Panc1 (cell line): ENCODE results near the gene METTL26. TPM values are rescaled to one million over a fixed set of nuclear protein-coding genes. Genes with fewer than 3 reads are reported as not detected.

Source experiments
- ATAC-seq: fragments of 200-7000 bp; cut with Tn5 transposase; 2 replicates; pipeline ENCODE4 v1.9.1; 2020; ENCODE audit warnings: mild to moderate bottlenecking, moderate library complexity
- BruUV-seq: library from RNA; stranded (reverse); fragments of 400-500 nt; replicated peaks from 2 replicates; lab custom pipeline; 2021; lab: Mats Ljungman, UMichigan
- CTCF ChIA-PET: fragments of 300-600 bp; sonication (Branson Sonifier 250); formaldehyde crosslinking; loops from one replicate; lab custom pipeline; 2022; ENCODE audit warnings: antibody characterized with exemption; lab: Charles Lee
- POLR2A ChIA-PET: fragments of 300-600 bp; sonication (Branson Sonifier 250); formaldehyde crosslinking; loops from one replicate; lab custom pipeline; 2022; ENCODE audit warnings: antibody characterized with exemption; lab: Charles Lee
- DNase-seq: peaks from one replicate; pipeline ENCODE4 v3.0.0-alpha.2; 2010; ENCODE audit warnings: low read depth, low spot score
- H3K27ac ChIP-seq: 2 replicates; pipeline ENCODE4 v1.5.1; 2011; ENCODE audit warnings: mild to moderate bottlenecking, low read length, inconsistent platforms
- H3K27me3 ChIP-seq: fragments of 200-500 bp; sonication (Bioruptor generic); 2 replicates; pipeline ENCODE4 v1.6.0; 2014; ENCODE audit warnings: low read length, inconsistent platforms; ENCODE audit not compliant: control insufficient read depth, insufficient read depth
- H3K36me3 ChIP-seq: fragments of 200-500 bp; sonication (Bioruptor generic); 2 replicates; pipeline ENCODE4 v1.5.1; 2014; ENCODE audit warnings: inconsistent platforms, mild to moderate bottlenecking, low read length, moderate library complexity; ENCODE audit not compliant: control insufficient read depth, insufficient read depth
- H3K4me1 ChIP-seq: 2 replicates; pipeline ENCODE4 v1.5.1; 2011; ENCODE audit warnings: inconsistent platforms, mild to moderate bottlenecking, low read length, moderate library complexity; ENCODE audit not compliant: control insufficient read depth, insufficient read depth
- H3K4me3 ChIP-seq, 2 experiments: 2 replicates each; pipeline ENCODE4 v1.5.1; 2011 to 2012; ENCODE audit warnings: low read depth in 2 of 2, low read length in 2 of 2, mild to moderate bottlenecking in 2 of 2, inconsistent platforms in 1 of 2, moderate library complexity in 1 of 2
- H3K9me3 ChIP-seq: fragments of 200-500 bp; sonication (Bioruptor generic); 2 replicates; pipeline ENCODE4 v1.5.1; 2014; ENCODE audit warnings: low read depth, mild to moderate bottlenecking, inconsistent platforms, low read length, moderate library complexity; ENCODE audit not compliant: control insufficient read depth, insufficient read depth
- CTCF ChIP-seq: fragments of 450-650 bp; IDR thresholded peaks from 2 replicates; pipeline ENCODE4 v1.5.1; 2017; ENCODE audit warnings: mild to moderate bottlenecking
- POLR2AphosphoS5 ChIP-seq: IDR thresholded peaks from 2 replicates; pipeline ENCODE4 v1.6.1; 2012; ENCODE audit warnings: mild to moderate bottlenecking, low read depth, low read length, moderate library complexity
- SIN3A ChIP-seq: IDR thresholded peaks from 2 replicates; pipeline ENCODE4 v1.6.1; 2012; ENCODE audit warnings: low read depth, mild to moderate bottlenecking, low read length, moderate library complexity, borderline replicate concordance; ENCODE audit not compliant: insufficient read depth
- TCF7L2 ChIP-seq: IDR thresholded peaks from 2 replicates; pipeline ENCODE4 v1.6.1; 2011; ENCODE audit warnings: mild to moderate bottlenecking, low read depth, low read length, inconsistent platforms
- in situ Hi-C: cut with HindIII; loops from 2 replicates; pipeline ENCODE4 v1.10.0; 2016; ENCODE audit warnings: low sequenced_read_pairs, low pct_unique_long_range_greater_than_20kb
- intact Hi-C: fragments of 100-400 bp; cut with micrococcal nuclease; formaldehyde crosslinking; loops from one replicate; pipeline ENCODE4 v1.10.0; 2022; ENCODE audit not compliant: unreplicated experiment
- total RNA-seq: library from RNA; stranded (reverse); gene quantifications from one replicate; pipeline ENCODE4 v1.2.1, GENCODE V29; 2021; ENCODE audit not compliant: unreplicated experiment
- TF ChIP-seq, protein P1 (sequence below), 2 experiments: IDR thresholded peaks; 2 replicates each; pipeline ENCODE4 v1.6.1; 2011 to 2012; ENCODE audit warnings: low read depth in 2 of 2, control low read depth in 1 of 2, low read length in 1 of 2, mild to moderate bottlenecking in 1 of 2, moderate library complexity in 1 of 2; ENCODE audit not compliant: insufficient read depth in 1 of 2

The METTL26 gene
- total RNA-seq, 1 experiment from 2014 or later = 91.8 TPM

DNA sequence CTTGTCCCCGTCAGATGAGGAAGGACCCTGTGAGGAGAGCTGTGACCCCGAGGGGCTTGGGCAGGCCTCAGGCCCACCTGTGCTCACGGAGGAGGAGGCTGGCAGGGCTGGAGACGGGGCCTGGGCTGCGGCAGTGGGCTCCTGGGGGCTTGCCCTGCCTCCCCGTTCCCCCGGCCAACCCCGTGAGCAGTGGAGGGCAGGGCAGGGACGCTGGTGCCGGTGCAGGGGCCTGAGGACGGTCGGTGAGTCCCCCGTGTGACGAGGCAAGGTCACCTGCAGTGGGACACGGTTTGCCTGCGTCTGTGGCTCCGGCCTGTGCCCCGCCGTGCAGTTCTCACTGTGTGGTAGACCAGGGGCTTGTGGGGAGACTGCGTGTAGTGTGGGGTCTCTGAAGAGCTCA lies 23.5 kb upstream of the METTL26 start:
- Histone ChIP-seq H3K4me3 (no peak overlapping the region; a peak in 1 of 4 replicates), H3K4me1 (peaks cover 15% of the 10 kb centered on the region), H3K27ac (peak overlapping the region; percentile 87), H3K9me3 (no peaks in the 10 kb centered on the region), H3K36me3 (no peaks in the 10 kb centered on the region), H3K27me3 (no peaks in the 10 kb centered on the region)
- ATAC-seq (no peak), DNase-seq (no peak)
- no TSS peak for BruUV-seq
- TF ChIP-seq SIN3A (no peak), CTCF (0 out of 2 replicates have a peak, but pooled peaks have one; percentile 29)
- CTCF ChIA-PET = no interaction called here
- POLR2A ChIA-PET = interaction anchor here (1.3 kb wide), 1 partner anchor 10 kb away, joined by 4 read pairs; the partner anchor contains the start of gene WDR90
- intact Hi-C loops (no loop called here), in situ Hi-C loops (no loop called here)

GRCh38 chr16:658679-659571 lies 22.8 kb upstream of the METTL26 start:
- no peak for ATAC-seq
- no TSS peak for BruUV-seq

More at GRCh38 chr16:658679-659571, 22.8 kb upstream of the METTL26 start:
- ChIA-PET POLR2A (interaction anchor here (1.3 kb wide), 1 partner anchor 9 kb away, joined by 4 read pairs; the partner anchor contains the start of gene WDR90), CTCF (no interaction called here)
- intact Hi-C loops = no loop called here
- TF ChIP-seq, protein P1, sequence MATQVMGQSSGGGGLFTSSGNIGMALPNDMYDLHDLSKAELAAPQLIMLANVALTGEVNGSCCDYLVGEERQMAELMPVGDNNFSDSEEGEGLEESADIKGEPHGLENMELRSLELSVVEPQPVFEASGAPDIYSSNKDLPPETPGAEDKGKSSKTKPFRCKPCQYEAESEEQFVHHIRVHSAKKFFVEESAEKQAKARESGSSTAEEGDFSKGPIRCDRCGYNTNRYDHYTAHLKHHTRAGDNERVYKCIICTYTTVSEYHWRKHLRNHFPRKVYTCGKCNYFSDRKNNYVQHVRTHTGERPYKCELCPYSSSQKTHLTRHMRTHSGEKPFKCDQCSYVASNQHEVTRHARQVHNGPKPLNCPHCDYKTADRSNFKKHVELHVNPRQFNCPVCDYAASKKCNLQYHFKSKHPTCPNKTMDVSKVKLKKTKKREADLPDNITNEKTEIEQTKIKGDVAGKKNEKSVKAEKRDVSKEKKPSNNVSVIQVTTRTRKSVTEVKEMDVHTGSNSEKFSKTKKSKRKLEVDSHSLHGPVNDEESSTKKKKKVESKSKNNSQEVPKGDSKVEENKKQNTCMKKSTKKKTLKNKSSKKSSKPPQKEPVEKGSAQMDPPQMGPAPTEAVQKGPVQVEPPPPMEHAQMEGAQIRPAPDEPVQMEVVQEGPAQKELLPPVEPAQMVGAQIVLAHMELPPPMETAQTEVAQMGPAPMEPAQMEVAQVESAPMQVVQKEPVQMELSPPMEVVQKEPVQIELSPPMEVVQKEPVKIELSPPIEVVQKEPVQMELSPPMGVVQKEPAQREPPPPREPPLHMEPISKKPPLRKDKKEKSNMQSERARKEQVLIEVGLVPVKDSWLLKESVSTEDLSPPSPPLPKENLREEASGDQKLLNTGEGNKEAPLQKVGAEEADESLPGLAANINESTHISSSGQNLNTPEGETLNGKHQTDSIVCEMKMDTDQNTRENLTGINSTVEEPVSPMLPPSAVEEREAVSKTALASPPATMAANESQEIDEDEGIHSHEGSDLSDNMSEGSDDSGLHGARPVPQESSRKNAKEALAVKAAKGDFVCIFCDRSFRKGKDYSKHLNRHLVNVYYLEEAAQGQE (IDR thresholded peaks at IDR 0.05; ENCODE audit: insufficient read depth in 1 of 2, low read depth in 2 of 2, low read length in 1 of 2) = no peak
- TF ChIP-seq CTCF (no peak; the same call in 1 of the 2 replicates), POLR2AphosphoS5 (no peak), SIN3A (no peak), TCF7L2 (no peak)
- DNase-seq = no peak
- Histone ChIP-seq H3K27ac (no peak overlapping the region; the same call in 1 of the 2 replicates), H3K4me1 (peaks cover 15% of the 10 kb centered on the region), H3K36me3 (no peaks in the 10 kb centered on the region), H3K9me3 (no peaks in the 10 kb centered on the region), H3K4me3 (no peak overlapping the region), H3K27me3 (no peaks in the 10 kb centered on the region)
- in situ Hi-C loops = no loop called here
